Endothelial cell of umbilical vein (primary cell): ENCODE measurements around the gene MSH4.

Experiments
- CTCF ChIP-seq, 2 donors: IDR thresholded peaks; 1 replicate in 1 of 2; 2 replicates in 1 of 2; pipeline ENCODE4 v1.5.1; 2011; ENCODE audit warnings: low read length in 2 of 2, mild to moderate bottlenecking in 2 of 2, moderate library complexity in 2 of 2, control low read depth in 1 of 2, inconsistent platforms in 1 of 2, low read depth in 1 of 2; ENCODE audit not compliant: insufficient read depth in 1 of 2; ENCODE audit errors: extremely low read depth in 1 of 2
- EZH2 ChIP-seq: IDR thresholded peaks from 2 replicates; pipeline ENCODE4 v1.6.1; 2012; ENCODE audit warnings: borderline replicate concordance, low read depth, mild to moderate bottlenecking, moderate library complexity, low read length, inconsistent platforms; ENCODE audit not compliant: severe bottlenecking
- GATA2 ChIP-seq: IDR thresholded peaks from 2 replicates; pipeline ENCODE4 v1.7.0; 2011; ENCODE audit warnings: low read depth, mild to moderate bottlenecking, moderate library complexity, mixed read lengths, low read length; ENCODE audit not compliant: insufficient read length, insufficient read depth
- JUN ChIP-seq: IDR thresholded peaks from 2 replicates; pipeline ENCODE4 v1.6.1; 2011; ENCODE audit warnings: borderline replicate concordance, low read depth; ENCODE audit not compliant: insufficient read length, insufficient read depth
- POLR2A ChIP-seq: IDR thresholded peaks from 2 replicates; pipeline ENCODE4 v1.6.1; 2012; ENCODE audit warnings: low read depth, mild to moderate bottlenecking, control low read depth, low read length
- POLR2AphosphoS5 ChIP-seq: IDR thresholded peaks from 2 replicates; pipeline ENCODE4 v1.6.1; 2012; ENCODE audit warnings: low read depth, mild to moderate bottlenecking, control low read depth, low read length, moderate library complexity; ENCODE audit not compliant: insufficient read depth

- TF ChIP-seq POLR2AphosphoS5 (no peak), EZH2 (no peak), CTCF (IDR thresholded peaks at IDR 0.05; ENCODE audit: extremely low read depth in 1 of 2, insufficient read depth in 1 of 2, low read depth in 1 of 2, low read length in 2 of 2) (no peak), POLR2A (no peak), JUN (no peak), GATA2 (no peak)
These were observed 25.9 kb upstream of the MSH4 start for GRCh38 chr1:75770761-75771160.
